KMS-11 (cell line): ENCODE data around the gene DLK1.

Experiments
- H2AFZ ChIP-seq: fragments of 200-600 bp; sonication (generic); 2 replicates; pipeline ENCODE4 v1.6.1; 2016; ENCODE audit warnings: antibody characterized with exemption, mixed run types, low read depth
- H3K27ac ChIP-seq: fragments of 200-600 bp; sonication (generic); 2 replicates; pipeline ENCODE4 v1.6.1; 2016; ENCODE audit warnings: mild to moderate bottlenecking, mixed run types
- H3K27me3 ChIP-seq: fragments of 200-600 bp; sonication (generic); 2 replicates; pipeline ENCODE4 v1.6.1; 2017; ENCODE audit warnings: mild to moderate bottlenecking, low read depth, mixed run types, moderate library complexity; ENCODE audit not compliant: insufficient read depth
- H3K36me3 ChIP-seq: fragments of 200-600 bp; sonication (generic); 2 replicates; pipeline ENCODE4 v1.6.1; 2017; ENCODE audit warnings: mild to moderate bottlenecking, mixed run types; ENCODE audit not compliant: insufficient read depth
- H3K4me1 ChIP-seq: fragments of 200-600 bp; sonication (generic); 2 replicates; pipeline ENCODE4 v1.6.1; 2016; ENCODE audit warnings: mild to moderate bottlenecking, low read depth, mixed run types; ENCODE audit not compliant: poor library complexity, severe bottlenecking
- H3K4me2 ChIP-seq: fragments of 200-600 bp; sonication (generic); 2 replicates; pipeline ENCODE4 v1.7.0; 2016; ENCODE audit warnings: mild to moderate bottlenecking, mixed run types
- H3K4me3 ChIP-seq: fragments of 200-600 bp; sonication (generic); IDR thresholded peaks from 2 replicates; pipeline ENCODE4 v1.6.1; 2017; ENCODE audit warnings: low read depth, low read length, mixed read lengths; ENCODE audit not compliant: insufficient read depth
- H3K79me2 ChIP-seq: fragments of 200-600 bp; sonication (generic); 2 replicates; pipeline ENCODE4 v1.6.1; 2016; ENCODE audit warnings: low read depth, mixed run types; ENCODE audit not compliant: insufficient read depth
- H3K9ac ChIP-seq: fragments of 200-600 bp; sonication (generic); 2 replicates; pipeline ENCODE4 v1.6.1; 2016; ENCODE audit warnings: mild to moderate bottlenecking, mixed run types
- H4K20me1 ChIP-seq: fragments of 200-600 bp; sonication (generic); 2 replicates; pipeline ENCODE4 v1.6.1; 2016; ENCODE audit warnings: mild to moderate bottlenecking, mixed run types; ENCODE audit not compliant: insufficient read depth
- CTCF ChIP-seq: fragments of 200-600 bp; sonication (generic); conservative IDR thresholded peaks from 2 replicates; pipeline ENCODE4 v1.6.1; 2017; ENCODE audit warnings: low read depth, mild to moderate bottlenecking, antibody characterized with exemption, low read length, moderate library complexity, mixed read lengths

DLK1 gene

DNA sequence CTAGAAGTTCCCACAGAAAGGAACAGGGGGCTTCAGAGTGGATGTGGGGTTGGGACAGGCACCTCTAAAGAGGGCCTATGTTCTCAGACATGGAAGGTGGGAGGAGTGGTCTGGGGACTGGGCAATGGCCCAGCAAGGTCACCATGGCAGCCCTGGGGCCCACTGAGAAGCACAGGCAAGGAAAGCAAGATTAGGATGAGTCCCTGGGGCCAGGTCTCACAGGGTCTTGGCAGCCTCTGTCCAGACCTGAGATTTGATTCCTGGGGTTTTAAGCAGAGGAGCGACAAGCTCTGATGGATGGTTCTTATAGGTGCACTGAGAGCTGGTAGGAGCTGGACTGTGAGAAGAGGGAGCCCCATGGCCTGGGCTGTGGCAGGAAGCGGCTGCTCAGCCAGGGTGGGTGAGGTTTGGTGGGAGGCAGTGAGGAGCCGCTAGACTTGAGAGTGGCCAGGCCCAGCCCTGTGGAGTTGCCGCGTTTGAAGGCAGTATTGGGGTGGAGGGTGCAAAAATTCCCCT lies 44.0 kb downstream of the DLK1 start:
- no peak for TF ChIP-seq CTCF
- Histone ChIP-seq H4K20me1 (no peaks in the 10 kb centered on the region), H3K36me3 (no peaks in the 10 kb centered on the region), H2AFZ (no peak overlapping the region), H3K4me1 (no peaks in the 10 kb centered on the region), H3K4me2 (no peak overlapping the region), H3K79me2 (no peaks in the 10 kb centered on the region), H3K27me3 (peaks cover 44% of the 10 kb centered on the region; the same call in 1 of the 2 replicates), H3K4me3 (no peak overlapping the region), H3K9ac (no peak overlapping the region), H3K27ac (no peak overlapping the region)

- Histone ChIP-seq H3K27ac (no peak overlapping the region), H3K36me3 (no peaks in the 10 kb centered on the region), H3K79me2 (no peaks in the 10 kb centered on the region), H4K20me1 (no peaks in the 10 kb centered on the region), H3K4me3 (no peak overlapping the region), H3K27me3 (peaks cover 44% of the 10 kb centered on the region; the same call in 1 of the 2 replicates), H3K4me2 (no peak overlapping the region), H3K4me1 (no peaks in the 10 kb centered on the region), H3K9ac (no peak overlapping the region), H2AFZ (no peak overlapping the region)
- TF ChIP-seq CTCF: no peak
Measured at GRCh38 chr14:100771121-100771800, 44.6 kb downstream of the DLK1 start.

DNA sequence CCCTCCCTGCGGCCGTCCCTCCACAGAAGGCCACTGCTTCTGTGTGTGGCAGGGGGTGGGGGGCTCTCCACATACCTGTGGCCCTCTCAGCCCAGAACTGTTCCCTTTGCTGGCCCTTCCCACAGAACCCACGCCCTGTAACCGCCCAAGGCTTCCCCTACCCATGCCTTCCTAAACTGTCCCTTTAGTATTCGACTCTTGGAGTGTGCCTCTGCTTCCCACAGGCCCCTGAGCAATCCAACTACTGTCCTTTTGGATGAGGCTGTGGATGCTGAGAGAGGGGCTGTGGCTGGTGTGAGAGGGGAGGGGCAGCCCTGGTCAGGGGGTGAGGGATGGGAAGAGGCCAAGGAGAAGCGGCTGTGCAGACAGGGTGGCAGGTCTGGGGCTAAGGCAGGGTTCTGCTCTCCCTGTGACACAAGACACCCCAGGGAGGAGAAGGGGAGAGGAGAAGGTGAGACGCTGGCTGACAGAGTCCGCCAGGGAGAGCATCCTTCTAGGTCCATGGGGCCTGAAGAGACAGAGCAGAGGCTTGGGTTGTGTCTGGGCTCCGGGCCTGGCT lies 46.0 kb downstream of the DLK1 start:
- Histone ChIP-seq H3K4me1 (no peaks in the 10 kb centered on the region), H3K4me2 (no peak overlapping the region), H3K36me3 (no peaks in the 10 kb centered on the region), H3K79me2 (no peaks in the 10 kb centered on the region), H2AFZ (no peak overlapping the region), H3K27me3 (peaks cover 44% of the 10 kb centered on the region; the same call in 1 of the 2 replicates), H4K20me1 (no peaks in the 10 kb centered on the region), H3K4me3 (no peak overlapping the region), H3K9ac (no peak overlapping the region), H3K27ac (no peak overlapping the region)
- TF ChIP-seq CTCF: no peak

- no peak overlapping the region for H2AFZ ChIP-seq
- H4K20me1 ChIP-seq: no peaks in the 10 kb centered on the region
- no peak for TF ChIP-seq CTCF
- H3K27ac ChIP-seq: no peak overlapping the region
- no peak overlapping the region for H3K4me2 ChIP-seq
- no peak overlapping the region for H3K4me3 ChIP-seq
- peaks cover 46% of the 10 kb centered on the region; the same call in 1 of the 2 replicates for H3K27me3 ChIP-seq
- H3K79me2 ChIP-seq: no peaks in the 10 kb centered on the region
- no peaks in the 10 kb centered on the region for H3K4me1 ChIP-seq
- no peaks in the 10 kb centered on the region for H3K36me3 ChIP-seq
- H3K9ac ChIP-seq: no peak overlapping the region
Measured at GRCh38 chr14:100773331-100774163, 46.9 kb downstream of the DLK1 start.
